Astrocyte (in vitro differentiated cells and primary cell): ENCODE results near the gene KRT7. TPM values are rescaled to one million over a fixed set of nuclear protein-coding genes. Genes with fewer than 3 reads are reported as not detected.

ENCODE experiments used
- DNase-seq: peaks from one replicate; pipeline ENCODE4 v3.0.0-alpha.2; 2010; ENCODE audit warnings: low read depth
- FAIRE-seq: peaks from 2 replicates; lab custom pipeline; 2011; peaks lifted over from hg19 to GRCh38; lab: Jason Lieb, UNC
- H2AFZ ChIP-seq: 2 replicates; pipeline ENCODE4 v1.6.0; 2012; ENCODE audit warnings: low read depth, low read length, inconsistent platforms
- H3K27ac ChIP-seq: 2 replicates; pipeline ENCODE4 v1.5.1; 2011; ENCODE audit warnings: low read depth, low read length, inconsistent platforms
- H3K27me3 ChIP-seq: 2 replicates; pipeline ENCODE4 v1.6.0; 2011; ENCODE audit warnings: low read length, inconsistent platforms; ENCODE audit not compliant: insufficient read depth
- H3K36me3 ChIP-seq: 2 replicates; pipeline ENCODE4 v1.5.1; 2011; ENCODE audit warnings: low read length, inconsistent platforms; ENCODE audit not compliant: insufficient read depth
- H3K4me1 ChIP-seq: 2 replicates; pipeline ENCODE4 v1.5.1; 2011; ENCODE audit warnings: low read length, inconsistent platforms; ENCODE audit not compliant: insufficient read depth
- H3K4me2 ChIP-seq: 2 replicates; pipeline ENCODE4 v1.6.0; 2012; ENCODE audit warnings: low read length, inconsistent platforms
- H3K4me3 ChIP-seq: 2 replicates; pipeline ENCODE4 v1.5.1; 2011; ENCODE audit warnings: low read depth, mild to moderate bottlenecking, low read length, inconsistent platforms; ENCODE audit not compliant: insufficient read depth
- H3K79me2 ChIP-seq: 2 replicates; pipeline ENCODE4 v1.6.0; 2012; ENCODE audit warnings: mild to moderate bottlenecking, low read length, inconsistent platforms; ENCODE audit not compliant: insufficient read depth
- H3K9ac ChIP-seq: 2 replicates; pipeline ENCODE4 v1.6.0; 2012; ENCODE audit warnings: mild to moderate bottlenecking, low read length, inconsistent platforms
- H3K9me3 ChIP-seq: 2 replicates; pipeline ENCODE4 v1.5.1; 2012; ENCODE audit warnings: low read depth, mild to moderate bottlenecking, low read length, inconsistent platforms; ENCODE audit not compliant: insufficient read depth
- H4K20me1 ChIP-seq: 2 replicates; pipeline ENCODE4 v1.6.0; 2012; ENCODE audit warnings: low read length, inconsistent platforms; ENCODE audit not compliant: insufficient read depth
- H3K27ac Mint-ChIP-seq: one replicate; pipeline ENCODE4 v1.8.0; 2021; ENCODE audit warnings: mild to moderate bottlenecking, mixed read lengths; ENCODE audit not compliant: unreplicated experiment
- H3K27me3 Mint-ChIP-seq: one replicate; pipeline ENCODE4 v1.8.0; 2021; ENCODE audit warnings: low read depth, mixed read lengths; ENCODE audit not compliant: unreplicated experiment
- H3K36me3 Mint-ChIP-seq: one replicate; pipeline ENCODE4 v1.8.0; 2021; ENCODE audit warnings: low read depth, mixed read lengths; ENCODE audit not compliant: unreplicated experiment
- H3K4me1 Mint-ChIP-seq: one replicate; pipeline ENCODE4 v1.8.0; 2021; ENCODE audit warnings: low read depth, mixed read lengths; ENCODE audit not compliant: unreplicated experiment
- H3K4me3 Mint-ChIP-seq: one replicate; pipeline ENCODE4 v1.8.0; 2021; ENCODE audit warnings: mild to moderate bottlenecking, moderate library complexity, mixed read lengths; ENCODE audit not compliant: unreplicated experiment
- H3K9me3 Mint-ChIP-seq: one replicate; pipeline ENCODE4 v1.8.0; 2021; ENCODE audit warnings: mild to moderate bottlenecking, mixed read lengths; ENCODE audit not compliant: unreplicated experiment
- CTCF ChIP-seq: IDR thresholded peaks from 2 replicates; pipeline ENCODE4 v1.5.1; 2011; ENCODE audit warnings: low read depth, mild to moderate bottlenecking, inconsistent platforms, low read length, moderate library complexity; ENCODE audit not compliant: insufficient read depth
- EZH2 ChIP-seq: IDR thresholded peaks from 2 replicates; pipeline ENCODE4 v1.6.1; 2012; ENCODE audit warnings: mild to moderate bottlenecking, low read length, inconsistent platforms; ENCODE audit not compliant: insufficient read depth
- total RNA-seq: library from RNA; stranded (reverse); gene quantifications from 2 replicates; pipeline ENCODE4 v1.2.1, GENCODE V29; 2021

KRT7 gene
- total RNA-seq, 1 donor from 2014 or later: 149 TPM

DNA sequence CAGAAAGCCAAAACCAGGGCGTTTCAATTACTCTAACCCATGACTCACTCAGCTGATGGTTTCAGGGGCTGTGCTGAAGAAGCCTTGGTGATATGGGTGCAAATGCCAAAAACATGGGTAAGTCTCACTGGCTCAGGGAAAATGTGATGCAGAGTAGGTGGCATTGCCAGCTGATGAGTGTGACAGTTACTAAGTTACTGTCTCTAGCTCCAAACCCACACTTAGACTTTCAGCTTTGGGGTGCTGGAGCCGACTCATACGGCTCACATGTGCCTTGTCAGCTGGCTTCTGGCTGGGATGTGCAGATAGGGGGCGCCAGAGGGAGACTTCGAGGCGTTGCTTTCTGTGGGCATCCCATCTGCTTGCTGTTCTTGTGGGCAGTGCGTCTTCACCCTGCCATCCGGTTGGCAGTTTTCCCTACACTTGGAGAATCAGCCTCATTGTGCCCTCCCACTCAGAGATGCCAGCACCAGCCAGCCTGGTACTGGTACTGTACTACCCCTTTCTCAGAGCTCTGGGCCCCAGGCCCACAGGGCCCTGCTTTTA, 11.1 kb upstream of the KRT7 start:
- Histone ChIP-seq H2AFZ (no peak overlapping the region), H3K4me2 (no peak overlapping the region), H3K4me1 (peaks cover 18% of the 10 kb centered on the region), H3K9ac (no peak overlapping the region), H3K9me3 (no peaks in the 10 kb centered on the region), H3K36me3 (no peaks in the 10 kb centered on the region), H3K27me3 (no peaks in the 10 kb centered on the region), H3K4me3 (no peak overlapping the region), H3K27ac (no peak overlapping the region), H3K79me2 (no peaks in the 10 kb centered on the region), H4K20me1 (no peaks in the 10 kb centered on the region)
- Mint-ChIP-seq H3K9me3 (peaks cover 13% of the 10 kb centered on the region), H3K27me3 (peaks cover 5% of the 10 kb centered on the region), H3K36me3 (no peaks in the 10 kb centered on the region), H3K4me1 (peaks cover 23% of the 10 kb centered on the region), H3K27ac (no peak overlapping the region), H3K4me3 (no peak overlapping the region)
- no peak for DNase-seq
- FAIRE-seq: no peak
- peak; percentile 50 for TF ChIP-seq CTCF
- TF ChIP-seq EZH2: no peak

DNA sequence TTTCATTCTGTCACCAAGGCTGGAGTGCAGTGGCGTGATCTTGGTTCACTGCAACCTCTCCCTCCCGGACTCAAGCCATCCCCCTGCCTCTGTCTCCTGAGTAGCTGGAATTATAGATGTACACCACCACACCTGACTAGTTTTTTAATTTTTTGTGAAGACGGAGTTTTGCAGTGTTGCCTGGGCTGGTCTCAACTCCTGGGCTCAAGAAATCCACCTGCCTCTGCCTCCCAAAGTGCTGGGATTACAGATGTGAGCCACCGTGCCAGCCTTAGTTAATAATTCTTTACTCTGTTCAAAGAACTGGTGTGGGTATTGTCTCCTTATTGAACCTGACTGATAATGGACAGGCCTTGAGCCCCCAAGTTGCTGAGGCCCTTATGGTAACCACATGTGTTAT, 10.4 kb upstream of the KRT7 start:
- peaks cover 5% of the 10 kb centered on the region for H3K27me3 Mint-ChIP-seq
- H3K9me3 ChIP-seq: no peaks in the 10 kb centered on the region
- H3K27ac ChIP-seq: no peak overlapping the region
- H3K4me3 Mint-ChIP-seq: no peak overlapping the region
- H3K79me2 ChIP-seq: no peaks in the 10 kb centered on the region
- no peaks in the 10 kb centered on the region for H3K27me3 ChIP-seq
- H3K36me3 Mint-ChIP-seq: no peaks in the 10 kb centered on the region
- FAIRE-seq (no peak), DNase-seq (no peak)
- H3K4me2 ChIP-seq: no peak overlapping the region
- H3K9ac ChIP-seq: no peak overlapping the region
- H3K4me3 ChIP-seq: no peak overlapping the region
- TF ChIP-seq CTCF (no peak), EZH2 (no peak)
- H3K4me1 ChIP-seq: peaks cover 14% of the 10 kb centered on the region
- H3K36me3 ChIP-seq: no peaks in the 10 kb centered on the region
- H3K27ac Mint-ChIP-seq: no peak overlapping the region
- H3K4me1 Mint-ChIP-seq: peaks cover 16% of the 10 kb centered on the region
- H2AFZ ChIP-seq: no peak overlapping the region
- no peaks in the 10 kb centered on the region for H4K20me1 ChIP-seq
- H3K9me3 Mint-ChIP-seq: peaks cover 13% of the 10 kb centered on the region

DNA sequence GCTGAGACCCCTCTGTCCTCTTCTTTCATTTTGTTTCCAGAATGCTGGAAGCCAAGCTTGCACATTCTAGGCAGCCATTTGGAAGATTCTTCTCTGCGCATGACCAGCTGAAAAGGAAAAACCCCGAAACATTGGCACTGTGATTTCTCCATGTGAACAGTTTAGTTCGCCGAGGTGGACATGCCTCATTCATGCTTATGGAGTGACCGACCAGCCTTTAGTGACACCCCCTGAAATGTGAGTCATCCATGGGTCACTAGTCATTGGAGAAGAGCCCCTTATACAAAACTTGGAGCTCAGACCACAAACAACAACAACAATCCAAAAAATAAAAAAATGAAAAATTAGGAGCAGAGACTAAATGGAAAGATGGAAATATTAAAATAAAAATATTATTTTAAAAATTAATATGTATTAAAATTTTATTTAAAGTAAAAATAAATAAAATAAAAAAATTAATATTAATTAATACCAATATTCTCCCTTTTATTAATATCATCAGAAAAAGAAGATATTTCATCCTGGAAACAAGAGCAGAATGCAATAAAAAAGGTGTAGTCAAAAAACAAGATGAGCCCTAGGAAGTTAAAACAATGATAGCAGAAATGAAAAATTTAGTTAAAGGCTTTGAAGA, 9.5 kb upstream of the KRT7 start:
- H3K36me3 Mint-ChIP-seq: no peaks in the 10 kb centered on the region
- Histone ChIP-seq H2AFZ (peak overlapping the region; percentile 36), H3K36me3 (no peaks in the 10 kb centered on the region), H3K79me2 (no peaks in the 10 kb centered on the region), H3K4me1 (peaks cover 18% of the 10 kb centered on the region), H3K9ac (no peak overlapping the region), H3K27ac (no peak overlapping the region), H4K20me1 (no peaks in the 10 kb centered on the region), H3K4me3 (no peak overlapping the region), H3K9me3 (no peaks in the 10 kb centered on the region), H3K27me3 (no peaks in the 10 kb centered on the region), H3K4me2 (peak overlapping the region; percentile 41)
- H3K27me3 Mint-ChIP-seq: peaks cover 5% of the 10 kb centered on the region
- FAIRE-seq (peak; percentile 23), DNase-seq (no peak)
- H3K27ac Mint-ChIP-seq: no peak overlapping the region
- TF ChIP-seq EZH2: no peak
- no peak for TF ChIP-seq CTCF
- peaks cover 20% of the 10 kb centered on the region for H3K4me1 Mint-ChIP-seq
- H3K9me3 Mint-ChIP-seq: peaks cover 13% of the 10 kb centered on the region
- H3K4me3 Mint-ChIP-seq: no peak overlapping the region
